Tibial artery (tissue), 4 donors: ENCODE data around the gene CDC42BPA.

Source experiments
- DNase-seq, 2 donors: peaks; one replicate each; pipeline ENCODE4 v3.0.0-alpha.2; 2019
- H3K27ac ChIP-seq, 2 donors: fragments of 200-600 bp; sonication (generic) in 1 of 2; 1 replicate in 1 of 2; 2 replicates in 1 of 2; pipeline ENCODE4 v1.5.1; 2018 to 2019; ENCODE audit warnings: mild to moderate bottlenecking in 1 of 2
- H3K27me3 ChIP-seq, 2 donors: fragments of 200-600 bp; sonication (generic) in 1 of 2; one replicate each; pipeline versions ENCODE4 v1.5.1 to v1.6.0; 2016 to 2019
- H3K36me3 ChIP-seq, 3 donors: fragments of 200-600 bp; sonication (generic) in 2 of 3; one replicate each; pipeline ENCODE4 v1.5.1; 2016 to 2019; ENCODE audit warnings: mild to moderate bottlenecking in 2 of 3
- H3K4me1 ChIP-seq, 4 donors: fragments of 200-600 bp; sonication (generic) in 2 of 4; 1 replicate in 3 of 4; 2 replicates in 1 of 4; pipeline ENCODE4 v1.5.1; 2016 to 2019
- H3K4me3 ChIP-seq, 2 donors: fragments of 200-600 bp; sonication (generic) in 1 of 2; 1 replicate in 1 of 2; 2 replicates in 1 of 2; pipeline ENCODE4 v1.5.1; 2018 to 2019; ENCODE audit warnings: mild to moderate bottlenecking in 2 of 2
- H3K9me3 ChIP-seq, 3 donors: fragments of 200-600 bp; sonication (generic) in 1 of 3; one replicate each; pipeline ENCODE4 v1.5.1; 2016 to 2019
- CTCF ChIP-seq, 2 experiments: fragments of 200-600 bp in 1 of 2; fragments of 450-650 bp in 1 of 2; IDR thresholded peaks; one replicate each; pipeline ENCODE4 v1.5.1; 2017 to 2019; ENCODE audit warnings: antibody characterized with exemption in 2 of 2, mild to moderate bottlenecking in 1 of 2, moderate library complexity in 1 of 2
- intact Hi-C: fragments of 100-400 bp; cut with DNase I; formaldehyde crosslinking; loops from one replicate; pipeline ENCODE4 v1.15.0; 2023; ENCODE audit warnings: low total_unique reads

Gene CDC42BPA

GRCh38 chr1:227273557-227273956 lies 44.7 kb downstream of the CDC42BPA start:
- DNase-seq, result no peak
- Histone ChIP-seq H3K27me3 (no peaks in the 10 kb centered on the region), H3K4me3 (no peak overlapping the region), H3K27ac (no peak overlapping the region), H3K4me1 (peaks cover 0 to 6% (median 2%) of the 10 kb centered on the region in 4 donors), H3K36me3 (no peaks in the 10 kb centered on the region), H3K9me3 (no peaks in the 10 kb centered on the region)
- intact Hi-C loops, result no loop called here
- no peak for TF ChIP-seq CTCF (IDR thresholded peaks at IDR 0.05)

GRCh38 chr1:227272428-227272827 lies 45.9 kb downstream of the CDC42BPA start:
- H3K4me3 ChIP-seq, result no peak overlapping the region
- no peaks in the 10 kb centered on the region for H3K9me3 ChIP-seq
- H3K36me3 ChIP-seq, result no peaks in the 10 kb centered on the region
- no peak overlapping the region for H3K27ac ChIP-seq
- intact Hi-C loops, result no loop called here
- no peak for DNase-seq
- no peak for TF ChIP-seq CTCF (IDR thresholded peaks at IDR 0.05)
- peaks cover 0 to 17% (median 4%) of the 10 kb centered on the region in 4 donors for H3K4me1 ChIP-seq
- H3K27me3 ChIP-seq, result no peaks in the 10 kb centered on the region

- TF ChIP-seq CTCF (IDR thresholded peaks at IDR 0.05), result no peak
- intact Hi-C loops, result no loop called here
- H3K9me3 ChIP-seq, result no peaks in the 10 kb centered on the region
Observed at GRCh38 chr1:227270554-227270953, 47.7 kb downstream of the CDC42BPA start.

DNA sequence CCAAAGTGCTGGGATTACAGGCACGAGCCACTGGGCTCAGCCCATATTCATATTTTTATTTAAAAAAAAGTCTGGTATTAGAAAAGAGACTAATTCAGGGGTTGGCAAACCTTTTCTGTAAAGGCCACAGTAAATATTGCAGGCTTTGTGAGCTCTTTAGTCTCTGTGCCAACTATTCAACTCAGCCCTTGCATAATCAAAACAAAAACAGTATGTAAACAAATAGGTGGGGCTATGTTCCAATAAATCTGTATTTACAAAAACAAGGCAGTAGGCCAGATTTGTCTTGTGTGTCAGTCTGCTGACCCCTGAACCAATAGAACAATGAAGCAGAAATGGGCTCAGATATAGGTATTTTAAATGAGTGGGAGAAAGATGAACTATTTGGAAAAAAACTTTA lies 49.3 kb downstream of the CDC42BPA start:
- no peak for DNase-seq
- no peaks in the 10 kb centered on the region for H3K9me3 ChIP-seq
- H3K36me3 ChIP-seq, result no peaks in the 10 kb centered on the region
- H3K4me3 ChIP-seq, result no peak overlapping the region
- TF ChIP-seq CTCF (IDR thresholded peaks at IDR 0.05), result no peak
- H3K27me3 ChIP-seq, result no peaks in the 10 kb centered on the region
- intact Hi-C loops, result no loop called here
- H3K4me1 ChIP-seq, result peaks cover 0 to 32% (median 4%) of the 10 kb centered on the region in 4 donors
- H3K27ac ChIP-seq, result no peak overlapping the region

More at GRCh38 chr1:227270554-227270953, 47.7 kb downstream of the CDC42BPA start:
- Histone ChIP-seq H3K4me3 (no peak overlapping the region), H3K27ac (no peak overlapping the region), H3K4me1 (peaks cover 0 to 25% (median 4%) of the 10 kb centered on the region in 4 donors), H3K27me3 (no peaks in the 10 kb centered on the region), H3K36me3 (no peaks in the 10 kb centered on the region)
- DNase-seq, result no peak

GRCh38 chr1:227265891-227266290 lies 52.4 kb downstream of the CDC42BPA start:
- TF ChIP-seq CTCF (IDR thresholded peaks at IDR 0.05), result no peak
- Histone ChIP-seq H3K36me3 (no peaks in the 10 kb centered on the region), H3K27ac (no peak overlapping the region), H3K4me3 (no peak overlapping the region), H3K4me1 (peaks cover 0 to 41% (median 4%) of the 10 kb centered on the region in 4 donors), H3K9me3 (no peaks in the 10 kb centered on the region), H3K27me3 (no peaks in the 10 kb centered on the region)
- DNase-seq, result no peak
- intact Hi-C loops, result no loop called here

GRCh38 chr1:227263869-227264268 lies 54.4 kb downstream of the CDC42BPA start:
- Histone ChIP-seq H3K36me3 (no peaks in the 10 kb centered on the region), H3K4me1 (peaks cover 0 to 38% (median 4%) of the 10 kb centered on the region in 4 donors), H3K27ac (no peak overlapping the region), H3K27me3 (no peaks in the 10 kb centered on the region), H3K9me3 (no peaks in the 10 kb centered on the region), H3K4me3 (no peak overlapping the region)
- TF ChIP-seq CTCF (IDR thresholded peaks at IDR 0.05), result no peak
- DNase-seq, result no peak
- intact Hi-C loops, result no loop called here
